SU-DHL-6 (cell line): ENCODE data around the gene CENPX.

ENCODE experiments used
- H2AFZ ChIP-seq: fragments of 200-600 bp; sonication (generic); 2 replicates; pipeline ENCODE4 v1.6.1; 2014; ENCODE audit warnings: low read depth, mild to moderate bottlenecking, moderate library complexity, mixed read lengths, antibody characterized with exemption, low read length; ENCODE audit not compliant: severe bottlenecking
- H3F3A ChIP-seq: fragments of 200-600 bp; shearing (Covaris generic); 2 replicates; pipeline ENCODE4 v1.6.0; 2016; ENCODE audit warnings: antibody characterized with exemption, mild to moderate bottlenecking; ENCODE audit not compliant: insufficient read depth
- H3K27ac ChIP-seq: fragments of 200-600 bp; sonication (generic); 2 replicates; pipeline ENCODE4 v1.5.1; 2016; ENCODE audit warnings: low read depth, mild to moderate bottlenecking, low read length, moderate library complexity, mixed read lengths
- H3K27me3 ChIP-seq: fragments of 200-600 bp; sonication (generic), shearing (Covaris generic); 2 replicates; pipeline ENCODE4 v1.6.0; 2014; ENCODE audit warnings: mild to moderate bottlenecking, low read length
- H3K36me3 ChIP-seq: fragments of 200-600 bp; sonication (generic); 2 replicates; pipeline ENCODE4 v1.6.1; 2014; ENCODE audit warnings: mild to moderate bottlenecking, low read length, mixed read lengths
- H3K4me2 ChIP-seq: fragments of 300-600, 200-600 bp; shearing (Covaris generic), sonication (generic); 2 replicates; pipeline ENCODE4 v1.6.0; 2014; ENCODE audit warnings: low read length, low read depth, mild to moderate bottlenecking; ENCODE audit not compliant: poor library complexity, severe bottlenecking
- H3K4me3 ChIP-seq: fragments of 200-600 bp; sonication (generic); 2 replicates; pipeline ENCODE4 v1.5.1; 2014; ENCODE audit warnings: antibody characterized with exemption, low read length, mild to moderate bottlenecking, mixed read lengths; ENCODE audit not compliant: insufficient read depth, poor library complexity, severe bottlenecking
- H3K79me2 ChIP-seq: fragments of 200-600 bp; sonication (generic); 2 replicates; pipeline ENCODE4 v1.6.1; 2014; ENCODE audit warnings: mild to moderate bottlenecking, low read length, moderate library complexity; ENCODE audit not compliant: insufficient read depth
- H3K9ac ChIP-seq: fragments of 200-600 bp; sonication (generic); 2 replicates; pipeline ENCODE4 v1.7.0; 2014; ENCODE audit warnings: mild to moderate bottlenecking, low read length
- H3K9me2 ChIP-seq: fragments of 200-600 bp; sonication (generic); replicated peaks from 2 replicates; pipeline ENCODE4 v1.6.1; 2014; ENCODE audit warnings: low read length; ENCODE audit not compliant: insufficient read depth
- H3K9me3 ChIP-seq: fragments of 200-600 bp; sonication (generic); 2 replicates; pipeline ENCODE4 v1.6.1; 2014; ENCODE audit warnings: low read length, mixed read lengths; ENCODE audit not compliant: insufficient read depth
- H4K20me1 ChIP-seq: fragments of 200-600 bp; sonication (generic); 2 replicates; pipeline ENCODE4 v1.6.1; 2014; ENCODE audit warnings: low read depth, mild to moderate bottlenecking, antibody characterized with exemption, low read length, moderate library complexity, mixed read lengths
- CTCF ChIP-seq: fragments of 200-600 bp; sonication (generic); IDR thresholded peaks from one replicate; pipeline ENCODE4 v1.5.1; 2017; ENCODE audit warnings: antibody characterized with exemption, mild to moderate bottlenecking, low read length, moderate library complexity; ENCODE audit not compliant: insufficient read depth, poor library complexity, severe bottlenecking
- EZH2phosphoT487 ChIP-seq: fragments of 200-600 bp; sonication (generic), shearing (Covaris generic); conservative IDR thresholded peaks from 2 replicates; pipeline ENCODE4 v1.6.1; 2018; ENCODE audit warnings: mild to moderate bottlenecking, antibody characterized with exemption, low read length, moderate library complexity, mixed read lengths

CENPX gene

GRCh38 chr17:82016061-82016874 is 6.4 kb downstream of the CENPX start:
- Histone ChIP-seq H3K4me2 (no peak overlapping the region), H3K9ac (no peak overlapping the region), H3K36me3 (no peaks in the 10 kb centered on the region), H3K27me3 (no peaks in the 10 kb centered on the region), H4K20me1 (no peaks in the 10 kb centered on the region), H3K9me3 (no peaks in the 10 kb centered on the region), H2AFZ (no peak overlapping the region), H3K9me2 (no peaks in the 10 kb centered on the region), H3K27ac (no peak overlapping the region), H3K79me2 (peaks cover 1% of the 10 kb centered on the region; the same call in 1 of the 2 replicates), H3K4me3 (no peak overlapping the region), H3F3A (no peaks in the 10 kb centered on the region)
- TF ChIP-seq EZH2phosphoT487 = no peak

DNA sequence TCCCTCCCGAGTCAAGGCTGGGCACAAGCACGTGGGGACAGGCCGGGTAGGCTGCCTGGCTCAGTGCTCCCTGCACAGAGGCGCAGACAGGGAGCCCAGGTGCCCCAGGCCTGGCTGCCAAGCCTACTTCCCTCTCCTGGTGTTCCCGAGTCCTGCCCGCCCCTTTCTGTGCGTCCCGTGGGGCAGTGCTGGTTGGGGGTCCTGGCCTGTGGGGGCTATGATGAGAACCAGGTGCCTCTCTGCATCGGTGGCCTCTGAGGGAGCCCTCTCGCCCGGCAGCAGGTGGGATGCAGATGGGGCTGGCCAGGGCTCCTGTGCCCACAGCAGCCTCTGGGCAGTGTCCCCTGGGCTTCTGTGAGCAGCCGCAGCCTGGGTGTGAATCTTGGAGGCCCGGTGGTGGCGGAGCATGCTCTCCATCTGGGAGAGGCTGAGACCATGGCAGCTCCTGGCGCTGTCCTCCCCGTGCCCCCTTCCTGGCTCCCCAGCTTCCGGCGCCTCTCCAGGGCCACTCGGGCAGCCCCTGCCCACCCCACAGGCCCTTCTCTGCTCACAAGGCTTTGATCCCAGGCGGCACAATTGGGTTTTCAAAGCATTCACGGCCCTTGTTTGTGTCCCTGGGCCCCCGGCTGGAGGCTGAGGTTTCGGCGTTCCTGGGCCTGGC is 7.2 kb downstream of the CENPX start:
- no peak overlapping the region for H3K27ac ChIP-seq
- no peaks in the 10 kb centered on the region for H3K36me3 ChIP-seq
- H3F3A ChIP-seq = no peaks in the 10 kb centered on the region
- TF ChIP-seq CTCF (no peak), EZH2phosphoT487 (no peak)
- no peaks in the 10 kb centered on the region for H4K20me1 ChIP-seq
- no peak overlapping the region for H2AFZ ChIP-seq
- H3K9ac ChIP-seq = no peak overlapping the region
- no peaks in the 10 kb centered on the region for H3K79me2 ChIP-seq
- no peaks in the 10 kb centered on the region for H3K9me3 ChIP-seq
- H3K27me3 ChIP-seq = no peaks in the 10 kb centered on the region
- H3K9me2 ChIP-seq = no peaks in the 10 kb centered on the region
- H3K4me3 ChIP-seq = no peak overlapping the region
- H3K4me2 ChIP-seq = no peak overlapping the region

DNA sequence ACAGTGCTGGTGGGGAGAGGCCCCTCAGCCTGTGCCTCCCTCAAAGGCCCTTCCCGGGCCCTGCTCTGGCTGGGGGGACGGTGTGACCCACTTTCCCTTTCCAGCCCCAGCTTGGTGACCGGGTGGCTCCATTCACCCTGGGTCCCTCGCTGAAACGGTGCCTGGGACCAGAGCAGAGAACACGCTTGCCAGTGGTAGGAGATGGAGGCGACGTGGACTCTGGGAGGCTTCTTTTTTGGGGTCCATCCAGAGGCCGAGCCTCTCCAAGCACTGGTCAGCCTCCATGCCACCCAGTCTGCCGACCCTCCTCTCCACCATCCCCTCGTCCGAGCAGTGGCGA is 7.7 kb downstream of the CENPX start:
- no peak for TF ChIP-seq EZH2phosphoT487
- no peak for TF ChIP-seq CTCF
- H3K4me3 ChIP-seq = no peak overlapping the region

DNA sequence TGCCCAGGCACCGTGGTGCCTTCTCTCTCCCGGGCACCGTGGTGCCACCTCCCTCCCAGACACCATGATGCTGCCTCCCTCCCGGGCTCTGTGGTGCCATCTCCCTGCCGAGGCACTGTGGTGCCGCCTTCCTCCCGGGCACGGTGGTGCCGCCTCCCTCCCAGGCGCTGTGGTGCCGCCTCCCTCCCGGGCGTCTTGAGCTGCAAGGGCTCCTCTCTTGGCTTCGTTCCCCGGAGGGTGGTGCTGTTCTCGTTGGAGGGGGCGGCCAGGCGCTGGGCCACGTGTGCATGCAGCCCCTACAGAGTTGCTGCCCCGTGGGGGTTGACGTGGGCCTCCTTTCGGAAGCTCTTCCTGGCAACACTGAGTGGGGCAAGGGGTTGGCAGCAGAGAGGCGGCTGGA is 8.2 kb downstream of the CENPX start:
- H3F3A ChIP-seq = no peaks in the 10 kb centered on the region
- TF ChIP-seq EZH2phosphoT487 = no peak
- no peak for TF ChIP-seq CTCF
- H3K27ac ChIP-seq = no peak overlapping the region
- H2AFZ ChIP-seq = no peak overlapping the region
- H3K9ac ChIP-seq = no peak overlapping the region
- H3K4me2 ChIP-seq = no peak overlapping the region
- no peaks in the 10 kb centered on the region for H3K27me3 ChIP-seq
- no peaks in the 10 kb centered on the region for H3K36me3 ChIP-seq
- no peaks in the 10 kb centered on the region for H3K9me2 ChIP-seq
- no peak overlapping the region for H3K4me3 ChIP-seq
- H4K20me1 ChIP-seq = no peaks in the 10 kb centered on the region
- no peaks in the 10 kb centered on the region for H3K9me3 ChIP-seq
- no peaks in the 10 kb centered on the region for H3K79me2 ChIP-seq

More for the DNA sequence above, 7.7 kb downstream of the CENPX start:
- no peak overlapping the region for H3K27ac ChIP-seq
- H3K79me2 ChIP-seq = no peaks in the 10 kb centered on the region
- H4K20me1 ChIP-seq = no peaks in the 10 kb centered on the region
- no peak overlapping the region for H3K9ac ChIP-seq
- H3K27me3 ChIP-seq = no peaks in the 10 kb centered on the region
- H3K9me3 ChIP-seq = no peaks in the 10 kb centered on the region
- H3K9me2 ChIP-seq = no peaks in the 10 kb centered on the region
- no peaks in the 10 kb centered on the region for H3K36me3 ChIP-seq
- no peak overlapping the region for H2AFZ ChIP-seq
- no peak overlapping the region for H3K4me2 ChIP-seq
- no peaks in the 10 kb centered on the region for H3F3A ChIP-seq
